ENCODE data around the gene DDIT4. TPM values are rescaled to one million over a fixed set of nuclear protein-coding genes. Genes with fewer than 3 reads are reported as not detected.
A peak's percentile ranks its signal among the peaks of the same experiment; 100 is the strongest.

Gene DDIT4
- total and polyA plus RNA-seq, 9 of the 15 experiments (the other 6 are each of a cell fraction or from before 2014, with no cell fraction given) = 8.2 to 675 (median 159) TPM

DNA sequence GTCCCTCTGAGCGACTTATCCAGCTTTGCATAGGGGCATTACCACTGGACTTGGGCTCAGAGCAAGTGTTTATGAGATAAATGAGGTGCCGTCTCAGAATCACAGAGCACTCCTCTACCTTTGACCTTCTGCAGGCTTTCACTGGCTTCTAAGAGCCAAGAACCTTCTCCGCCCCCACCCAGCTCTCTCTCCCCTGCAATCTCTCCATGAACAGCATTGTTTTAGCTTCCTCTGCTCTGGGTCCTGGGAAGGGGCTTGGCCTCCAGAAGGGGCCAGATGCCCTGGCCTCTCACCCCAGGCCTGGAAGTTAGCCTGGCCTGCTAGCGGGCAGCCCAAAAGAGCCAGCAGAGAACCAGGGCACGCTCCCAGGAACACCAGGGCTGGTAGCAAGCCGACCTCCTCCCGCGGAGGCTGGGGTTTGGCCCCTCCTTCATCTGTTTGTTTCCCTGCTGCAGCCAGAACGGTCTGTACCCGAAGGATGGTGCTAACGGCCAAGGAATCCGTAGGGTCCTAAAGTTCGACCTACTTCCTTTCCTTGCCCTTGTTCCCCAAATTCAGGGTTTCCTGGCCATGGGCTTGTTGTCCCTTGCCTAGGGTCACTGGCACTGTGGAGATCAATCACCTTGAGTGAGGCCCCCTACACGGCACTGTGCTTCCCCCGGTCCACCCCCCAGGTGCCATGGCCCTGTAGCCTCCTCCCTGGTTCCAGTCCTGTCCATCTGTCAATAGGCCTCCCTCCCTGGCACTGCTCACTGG is 18.7 kb upstream of the DDIT4 start (continued):
- TF ChIP-seq POLR2AphosphoS5 (IDR thresholded peaks at IDR 0.05; ENCODE audit: control insufficient read depth, insufficient read depth, low read depth, low read length) (no peak; the same call in 1 of the 2 replicates), ASH1L (IDR thresholded peaks at IDR 0.05; ENCODE audit: borderline replicate concordance, low read depth, partially characterized antibody) (no peak), MAFK (IDR thresholded peaks at IDR 0.05; ENCODE audit: low read length) (peak; percentile 40; the same call in 1 of the 2 replicates), ZFP36 (IDR thresholded peaks at IDR 0.05; ENCODE audit: low read depth, low read length, partially characterized antibody) (peak; percentile 7), FOXK1 (CRISPR knock-in tag; IDR thresholded peaks at IDR 0.05; ENCODE audit: borderline replicate concordance) (no peak), MTA2 (IDR thresholded peaks at IDR 0.05; ENCODE audit: low read depth) (no peak), ZNF668 (CRISPR knock-in tag; IDR thresholded peaks at IDR 0.05) (no peak), CSDE1 (IDR thresholded peaks at IDR 0.05) (no peak), XRCC5 (IDR thresholded peaks at IDR 0.05; ENCODE audit: low read depth, low read length) (no peak), POLR2G (IDR thresholded peaks at IDR 0.05; ENCODE audit: low read depth, low read length) (peak; percentile 71), KLF13 (tag; IDR thresholded peaks at IDR 0.05; ENCODE audit: borderline replicate concordance, low read depth) (no peak), ZNF274 (IDR thresholded peaks at IDR 0.05; ENCODE audit: borderline replicate concordance, low read depth, low read length) (no peak), RUNX1 (IDR thresholded peaks at IDR 0.05; ENCODE audit: low read depth) (no peak; the same call in 1 of the 2 replicates), GATAD2A (IDR thresholded peaks at IDR 0.05) (peak; percentile 58; the same call in 1 of the 2 replicates), SMARCA5 (IDR thresholded peaks at IDR 0.05) (no peak), WHSC1 (IDR thresholded peaks at IDR 0.05; ENCODE audit: low read length) (no peak)
- TF ChIP-seq, protein P1, sequence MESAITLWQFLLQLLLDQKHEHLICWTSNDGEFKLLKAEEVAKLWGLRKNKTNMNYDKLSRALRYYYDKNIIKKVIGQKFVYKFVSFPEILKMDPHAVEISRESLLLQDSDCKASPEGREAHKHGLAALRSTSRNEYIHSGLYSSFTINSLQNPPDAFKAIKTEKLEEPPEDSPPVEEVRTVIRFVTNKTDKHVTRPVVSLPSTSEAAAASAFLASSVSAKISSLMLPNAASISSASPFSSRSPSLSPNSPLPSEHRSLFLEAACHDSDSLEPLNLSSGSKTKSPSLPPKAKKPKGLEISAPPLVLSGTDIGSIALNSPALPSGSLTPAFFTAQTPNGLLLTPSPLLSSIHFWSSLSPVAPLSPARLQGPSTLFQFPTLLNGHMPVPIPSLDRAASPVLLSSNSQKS (CRISPR knock-in tag; IDR thresholded peaks at IDR 0.05) = no peak
- TF ChIP-seq, protein P2, sequence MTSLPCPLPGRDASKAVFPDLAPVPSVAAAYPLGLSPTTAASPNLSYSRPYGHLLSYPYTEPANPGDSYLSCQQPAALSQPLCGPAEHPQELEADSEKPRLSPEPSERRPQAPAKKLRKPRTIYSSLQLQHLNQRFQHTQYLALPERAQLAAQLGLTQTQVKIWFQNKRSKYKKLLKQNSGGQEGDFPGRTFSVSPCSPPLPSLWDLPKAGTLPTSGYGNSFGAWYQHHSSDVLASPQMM (CRISPR knock-in tag; IDR thresholded peaks at IDR 0.05) = no peak
- TF ChIP-seq, protein P3, sequence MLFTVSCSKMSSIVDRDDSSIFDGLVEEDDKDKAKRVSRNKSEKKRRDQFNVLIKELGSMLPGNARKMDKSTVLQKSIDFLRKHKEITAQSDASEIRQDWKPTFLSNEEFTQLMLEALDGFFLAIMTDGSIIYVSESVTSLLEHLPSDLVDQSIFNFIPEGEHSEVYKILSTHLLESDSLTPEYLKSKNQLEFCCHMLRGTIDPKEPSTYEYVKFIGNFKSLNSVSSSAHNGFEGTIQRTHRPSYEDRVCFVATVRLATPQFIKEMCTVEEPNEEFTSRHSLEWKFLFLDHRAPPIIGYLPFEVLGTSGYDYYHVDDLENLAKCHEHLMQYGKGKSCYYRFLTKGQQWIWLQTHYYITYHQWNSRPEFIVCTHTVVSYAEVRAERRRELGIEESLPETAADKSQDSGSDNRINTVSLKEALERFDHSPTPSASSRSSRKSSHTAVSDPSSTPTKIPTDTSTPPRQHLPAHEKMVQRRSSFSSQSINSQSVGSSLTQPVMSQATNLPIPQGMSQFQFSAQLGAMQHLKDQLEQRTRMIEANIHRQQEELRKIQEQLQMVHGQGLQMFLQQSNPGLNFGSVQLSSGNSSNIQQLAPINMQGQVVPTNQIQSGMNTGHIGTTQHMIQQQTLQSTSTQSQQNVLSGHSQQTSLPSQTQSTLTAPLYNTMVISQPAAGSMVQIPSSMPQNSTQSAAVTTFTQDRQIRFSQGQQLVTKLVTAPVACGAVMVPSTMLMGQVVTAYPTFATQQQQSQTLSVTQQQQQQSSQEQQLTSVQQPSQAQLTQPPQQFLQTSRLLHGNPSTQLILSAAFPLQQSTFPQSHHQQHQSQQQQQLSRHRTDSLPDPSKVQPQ (CRISPR knock-in tag; IDR thresholded peaks at IDR 0.05; ENCODE audit: borderline replicate concordance) = no peak
- TF ChIP-seq, protein P4, sequence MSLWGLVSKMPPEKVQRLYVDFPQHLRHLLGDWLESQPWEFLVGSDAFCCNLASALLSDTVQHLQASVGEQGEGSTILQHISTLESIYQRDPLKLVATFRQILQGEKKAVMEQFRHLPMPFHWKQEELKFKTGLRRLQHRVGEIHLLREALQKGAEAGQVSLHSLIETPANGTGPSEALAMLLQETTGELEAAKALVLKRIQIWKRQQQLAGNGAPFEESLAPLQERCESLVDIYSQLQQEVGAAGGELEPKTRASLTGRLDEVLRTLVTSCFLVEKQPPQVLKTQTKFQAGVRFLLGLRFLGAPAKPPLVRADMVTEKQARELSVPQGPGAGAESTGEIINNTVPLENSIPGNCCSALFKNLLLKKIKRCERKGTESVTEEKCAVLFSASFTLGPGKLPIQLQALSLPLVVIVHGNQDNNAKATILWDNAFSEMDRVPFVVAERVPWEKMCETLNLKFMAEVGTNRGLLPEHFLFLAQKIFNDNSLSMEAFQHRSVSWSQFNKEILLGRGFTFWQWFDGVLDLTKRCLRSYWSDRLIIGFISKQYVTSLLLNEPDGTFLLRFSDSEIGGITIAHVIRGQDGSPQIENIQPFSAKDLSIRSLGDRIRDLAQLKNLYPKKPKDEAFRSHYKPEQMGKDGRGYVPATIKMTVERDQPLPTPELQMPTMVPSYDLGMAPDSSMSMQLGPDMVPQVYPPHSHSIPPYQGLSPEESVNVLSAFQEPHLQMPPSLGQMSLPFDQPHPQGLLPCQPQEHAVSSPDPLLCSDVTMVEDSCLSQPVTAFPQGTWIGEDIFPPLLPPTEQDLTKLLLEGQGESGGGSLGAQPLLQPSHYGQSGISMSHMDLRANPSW (CRISPR knock-in tag; IDR thresholded peaks at IDR 0.05) = peak; percentile 51; the same call in 1 of the 2 replicates
